ENCODE results near the gene TFR2.

DNA sequence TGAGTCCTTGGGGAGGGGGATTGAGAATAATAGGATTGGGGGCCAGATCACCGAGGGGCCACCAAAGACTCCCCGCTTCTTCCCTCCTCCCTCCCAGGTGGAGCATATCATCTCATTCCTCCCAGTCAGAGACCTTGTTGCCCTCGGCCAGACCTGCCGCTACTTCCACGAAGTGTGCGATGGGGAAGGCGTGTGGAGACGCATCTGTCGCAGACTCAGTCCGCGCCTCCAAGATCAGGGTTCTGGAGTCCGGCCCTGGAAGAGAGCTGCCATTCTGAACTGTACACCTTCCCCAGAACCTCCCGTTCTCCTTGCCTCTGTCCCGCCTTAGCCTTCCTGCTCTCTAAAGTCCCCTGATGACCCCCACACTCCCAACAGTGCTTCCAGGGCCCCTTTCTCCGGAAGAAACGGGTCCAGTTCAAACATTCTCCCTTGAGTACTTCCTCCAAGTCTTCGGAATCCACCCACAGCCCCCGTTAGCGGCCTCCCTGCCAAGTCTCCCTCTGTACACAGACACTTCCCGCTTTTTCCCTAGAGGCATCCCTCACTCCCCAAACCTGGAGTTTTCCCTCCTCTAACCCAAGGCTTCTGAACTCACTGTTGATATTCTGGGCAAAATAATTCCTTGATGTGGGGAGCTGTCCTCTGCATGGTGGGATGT lies 51.1 kb downstream of the TFR2 start:
- TF ChIP-seq CTCF (conservative IDR thresholded peaks at IDR 0.05) (no peak), EZH2 (IDR thresholded peaks at IDR 0.05; ENCODE audit: low read depth) (no peak)
